Activated CD8-positive, alpha-beta T cell treated with anti-CD3 and anti-CD28 coated beads for 36 hours (primary cell): ENCODE data around the gene TUBB4B. TPM values are rescaled to one million over a fixed set of nuclear protein-coding genes. Genes with fewer than 3 reads are reported as not detected.
A peak's percentile ranks its signal among the peaks of the same experiment; 100 is the strongest.

Source experiments
- ATAC-seq: fragments of 200-7000 bp; cut with Tn5 transposase; one replicate; pipeline ENCODE4 v1.10.0; 2021; ENCODE audit warnings: mild to moderate bottlenecking, moderate library complexity
- CTCF ChIA-PET: fragments of 350-600 bp; sonication (Branson Sonifier 250); formaldehyde crosslinking; loops from one replicate; lab custom pipeline; 2021; ENCODE audit warnings: antibody characterized with exemption; lab: Charles Lee
- POLR2A ChIA-PET: fragments of 350-600 bp; sonication (Branson Sonifier 250); formaldehyde crosslinking; loops from one replicate; lab custom pipeline; 2021; ENCODE audit warnings: antibody characterized with exemption; lab: Charles Lee
- DNase-seq: peaks from one replicate; pipeline ENCODE4 v3.0.0-alpha.2; 2020
- H3K27ac Mint-ChIP-seq: one replicate; pipeline ENCODE4 v1.8.0; 2021; ENCODE audit warnings: mild to moderate bottlenecking, mixed read lengths
- H3K27me3 Mint-ChIP-seq: one replicate; pipeline ENCODE4 v1.8.0; 2021; ENCODE audit warnings: mixed read lengths
- H3K36me3 Mint-ChIP-seq: one replicate; pipeline ENCODE4 v1.8.0; 2021; ENCODE audit warnings: low read depth, mixed read lengths
- H3K4me1 Mint-ChIP-seq: one replicate; pipeline ENCODE4 v1.8.0; 2021; ENCODE audit warnings: low read depth, mixed read lengths
- H3K4me3 Mint-ChIP-seq: one replicate; pipeline ENCODE4 v1.8.0; 2021; ENCODE audit warnings: mild to moderate bottlenecking, moderate library complexity, mixed read lengths
- H3K9me3 Mint-ChIP-seq: one replicate; pipeline ENCODE4 v1.8.0; 2021; ENCODE audit warnings: mixed read lengths
- CTCF ChIP-seq: fragments of 200-600 bp; IDR thresholded peaks from one replicate; pipeline ENCODE4 v1.8.0; 2022; ENCODE audit warnings: antibody characterized with exemption, mild to moderate bottlenecking
- intact Hi-C: fragments of 100-400 bp; cut with micrococcal nuclease; formaldehyde crosslinking; loops from one replicate; pipeline ENCODE4 v1.10.0; 2022
- total RNA-seq, 2 experiments: library from RNA; stranded (reverse); gene quantifications; one replicate each; pipeline ENCODE4 v1.2.3, GENCODE V29; 2021

TUBB4B gene
- total RNA-seq, 2 experiments from 2014 or later = 228 to 230 TPM

- intact Hi-C loops = loop anchor here (5.0 kb wide), 1 partner anchor 103 kb away; no protein-coding TSS in a partner anchor
- ATAC-seq = peak; percentile 4
- ChIA-PET POLR2A (interaction anchor here (1.0 to 1.2 kb wide), 5 partner anchors 16 to 113 kb away, joined by 3 to 4 read pairs (median 3); partner anchors contain the start of gene TUBB4B), CTCF (interaction anchor here (0.9 to 8.9 kb wide), 10 partner anchors 11 to 178 kb away, joined by 3 to 58 read pairs (median 6); partner anchors contain the start of genes NPDC1 and SSNA1)
- TF ChIP-seq CTCF = no peak
- Mint-ChIP-seq H3K4me3 (peak within 1 kb of the TSS; percentile 80), H3K27ac (peak within 1 kb of the TSS; percentile 71), H3K4me1 (peaks cover 11% of the 10 kb centered on the region), H3K9me3 (no peaks in the 10 kb centered on the region), H3K36me3 (no peaks in the 10 kb centered on the region), H3K27me3 (peaks cover 1% of the 10 kb centered on the region)
- peak; percentile 69 for DNase-seq
Observed at GRCh38 chr9:137224830-137225694, 16.0 kb upstream of the TUBB4B start, which contains the start of gene CYSRT1. TSS of gene CYSRT1 (plus strand) at chr9:137225174. CDS start at chr9:137225622, 448 bp downstream.

- DNase-seq (no peak), ATAC-seq (no peak)
- CTCF ChIA-PET = interaction anchor here (0.9 to 8.9 kb wide), 9 partner anchors 11 to 179 kb away, joined by 3 to 58 read pairs (median 9); partner anchors contain the start of gene NPDC1
- peaks cover 1% of the 10 kb centered on the region for H3K27me3 Mint-ChIP-seq
- H3K4me1 Mint-ChIP-seq = peaks cover 10% of the 10 kb centered on the region
- no peak overlapping the region for H3K4me3 Mint-ChIP-seq
- H3K9me3 Mint-ChIP-seq = no peaks in the 10 kb centered on the region
- POLR2A ChIA-PET = interaction anchor here (0.6 to 1.9 kb wide), 7 partner anchors 16 to 687 kb away, joined by 3 to 5 read pairs (median 3); partner anchors contain the start of genes NDOR1, TMEM203 and TUBB4B
- no peak for TF ChIP-seq CTCF
- no peak overlapping the region for H3K27ac Mint-ChIP-seq
- intact Hi-C loops = loop anchor here (5.0 kb wide), 1 partner anchor 104 kb away; no protein-coding TSS in a partner anchor
- H3K36me3 Mint-ChIP-seq = no peaks in the 10 kb centered on the region
Observed at GRCh38 chr9:137225699-137226331, 15.3 kb upstream of the TUBB4B start.

- no peak overlapping the region for H3K4me3 Mint-ChIP-seq
- intact Hi-C loops = loop anchor here (5.0 kb wide), 1 partner anchor 104 kb away; no protein-coding TSS in a partner anchor
- no peak overlapping the region for H3K27ac Mint-ChIP-seq
- DNase-seq (no peak), ATAC-seq (no peak)
- H3K9me3 Mint-ChIP-seq = no peaks in the 10 kb centered on the region
- H3K4me1 Mint-ChIP-seq = peaks cover 9% of the 10 kb centered on the region
- TF ChIP-seq CTCF = no peak
- peaks cover 1% of the 10 kb centered on the region for H3K27me3 Mint-ChIP-seq
- POLR2A ChIA-PET = interaction anchor here (0.6 to 1.9 kb wide), 6 partner anchors 19 to 688 kb away, joined by 3 to 5 read pairs (median 3); partner anchors contain the start of genes NDOR1 and TMEM203
- CTCF ChIA-PET = interaction anchor here (0.7 to 8.9 kb wide), 17 partner anchors 10 to 179 kb away, joined by 3 to 58 read pairs (median 5); partner anchors contain the start of genes ANAPC2, NPDC1 and SSNA1
- no peaks in the 10 kb centered on the region for H3K36me3 Mint-ChIP-seq
Observed at GRCh38 chr9:137226338-137227053, 14.6 kb upstream of the TUBB4B start.

GRCh38 chr9:137227054-137227852 lies 13.8 kb upstream of the TUBB4B start, which contains the start of gene RNF224:
TSS of gene RNF224 (plus strand) at chr9:137227502. CDS start at chr9:137228336, 834 bp downstream.
- ATAC-seq (peak; percentile 42), DNase-seq (peak; percentile 90)
- Mint-ChIP-seq H3K9me3 (no peaks in the 10 kb centered on the region), H3K4me1 (peaks cover 9% of the 10 kb centered on the region), H3K4me3 (no peak within 1 kb of the TSS), H3K27ac (no peak within 1 kb of the TSS), H3K27me3 (peaks cover 3% of the 10 kb centered on the region), H3K36me3 (no peaks in the 10 kb centered on the region)
- ChIA-PET CTCF (interaction anchor here (0.6 to 8.9 kb wide), 23 partner anchors 9 to 198 kb away, joined by 3 to 58 read pairs (median 5); partner anchors contain the start of genes ANAPC2, NPDC1, SSNA1 and TUBB4B), POLR2A (interaction anchor here (0.7 to 1.9 kb wide), 3 partner anchors 22 to 112 kb away, joined by 3 to 5 read pairs (median 4); partner anchors contain the start of genes NDOR1 and TMEM203)
- TF ChIP-seq CTCF = peak; percentile 92
- intact Hi-C loops = loop anchor here (5.0 kb wide), 1 partner anchor 105 kb away; no protein-coding TSS in a partner anchor
